ENCODE results near the gene PLEKHA6.

DNA sequence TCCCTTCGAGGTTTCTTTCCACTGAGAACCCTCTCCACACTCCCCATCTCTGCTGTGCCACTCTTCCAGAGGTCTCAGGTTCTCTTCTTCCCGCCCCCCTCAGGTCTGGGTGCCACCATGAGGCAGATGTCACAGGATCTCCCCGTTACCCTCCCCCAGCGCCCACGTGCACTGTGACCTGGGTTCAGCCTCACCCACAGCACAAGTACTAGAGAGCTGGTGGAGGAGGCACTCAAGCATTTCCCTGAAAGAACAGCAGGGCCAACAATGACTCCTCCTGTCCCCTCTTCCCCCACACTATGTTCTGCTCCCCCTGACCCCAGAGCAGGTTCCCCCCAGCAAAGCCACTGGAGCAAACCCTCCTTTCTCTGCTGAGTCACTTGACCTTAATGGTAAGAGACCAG lies 14.3 kb downstream of the PLEKHA6 start:
- TF ChIP-seq, protein P1, sequence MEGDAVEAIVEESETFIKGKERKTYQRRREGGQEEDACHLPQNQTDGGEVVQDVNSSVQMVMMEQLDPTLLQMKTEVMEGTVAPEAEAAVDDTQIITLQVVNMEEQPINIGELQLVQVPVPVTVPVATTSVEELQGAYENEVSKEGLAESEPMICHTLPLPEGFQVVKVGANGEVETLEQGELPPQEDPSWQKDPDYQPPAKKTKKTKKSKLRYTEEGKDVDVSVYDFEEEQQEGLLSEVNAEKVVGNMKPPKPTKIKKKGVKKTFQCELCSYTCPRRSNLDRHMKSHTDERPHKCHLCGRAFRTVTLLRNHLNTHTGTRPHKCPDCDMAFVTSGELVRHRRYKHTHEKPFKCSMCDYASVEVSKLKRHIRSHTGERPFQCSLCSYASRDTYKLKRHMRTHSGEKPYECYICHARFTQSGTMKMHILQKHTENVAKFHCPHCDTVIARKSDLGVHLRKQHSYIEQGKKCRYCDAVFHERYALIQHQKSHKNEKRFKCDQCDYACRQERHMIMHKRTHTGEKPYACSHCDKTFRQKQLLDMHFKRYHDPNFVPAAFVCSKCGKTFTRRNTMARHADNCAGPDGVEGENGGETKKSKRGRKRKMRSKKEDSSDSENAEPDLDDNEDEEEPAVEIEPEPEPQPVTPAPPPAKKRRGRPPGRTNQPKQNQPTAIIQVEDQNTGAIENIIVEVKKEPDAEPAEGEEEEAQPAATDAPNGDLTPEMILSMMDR (IDR thresholded peaks at IDR 0.05): no peak
- no peak for TF ChIP-seq POLR2AphosphoS5 (IDR thresholded peaks at IDR 0.05)
- TF ChIP-seq POLR2A (IDR thresholded peaks at IDR 0.05): no peak
- no peak for TF ChIP-seq EP300 (IDR thresholded peaks at IDR 0.05)
